ENCODE results near the gene PEX14.
A peak's percentile ranks its signal among the peaks of the same experiment; 100 is the strongest.

PEX14 gene

DNA sequence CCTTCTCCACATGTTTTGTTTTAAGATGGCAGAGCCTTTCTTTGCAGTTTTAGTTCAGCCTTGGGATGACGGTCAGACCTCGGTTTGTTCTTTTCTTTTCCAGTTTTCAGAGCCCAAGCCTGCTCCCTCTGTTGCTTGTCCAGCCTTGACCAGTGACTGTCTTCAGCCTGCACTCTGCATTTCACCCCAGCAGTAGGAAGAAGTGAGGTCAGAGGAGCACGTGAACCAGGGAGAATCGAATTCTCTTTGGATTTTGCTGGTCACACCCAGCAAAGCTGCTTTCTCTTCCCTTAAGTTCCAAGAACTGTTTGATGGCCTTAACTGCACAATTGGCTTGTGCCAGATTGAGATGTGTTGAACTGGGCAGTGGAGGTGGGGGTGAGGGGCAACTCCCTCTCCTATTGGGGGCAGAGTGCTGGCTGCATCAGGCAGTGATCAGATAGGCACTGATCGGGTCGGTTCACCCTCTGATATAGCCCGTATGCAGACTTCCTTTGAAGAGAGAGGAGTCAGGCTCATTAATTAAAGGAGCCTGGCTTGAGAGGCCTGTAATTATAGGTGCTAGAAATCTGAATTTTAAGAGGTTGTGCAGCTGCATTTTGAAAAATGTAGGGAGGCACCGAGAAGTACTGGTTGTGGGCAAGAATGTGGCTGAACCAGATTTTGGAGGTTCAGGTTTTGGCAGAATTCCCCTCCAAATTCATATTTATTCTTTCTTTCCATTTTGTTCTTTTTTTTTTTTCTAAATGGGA is 42.4 kb downstream of the PEX14 start:
- DNase-seq (ENCODE audit: low read depth, low spot score) = no peak

DNA sequence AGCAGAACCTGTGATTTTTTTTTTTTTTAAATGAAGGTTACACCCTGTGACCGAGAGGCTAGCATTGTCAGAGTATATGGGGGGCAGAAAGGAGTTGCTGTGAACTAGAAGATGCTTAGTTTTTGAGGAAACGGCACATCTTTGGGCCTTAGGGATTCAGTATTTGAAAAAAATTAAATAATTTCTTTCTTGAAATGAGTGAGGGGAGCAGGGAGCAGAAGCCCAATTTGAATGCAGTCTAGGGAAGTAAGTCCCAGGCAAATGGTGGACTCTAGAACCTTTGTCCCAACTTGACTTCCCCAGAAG is 42.9 kb downstream of the PEX14 start:
- no peak for DNase-seq (ENCODE audit: low read depth, low spot score)

DNA sequence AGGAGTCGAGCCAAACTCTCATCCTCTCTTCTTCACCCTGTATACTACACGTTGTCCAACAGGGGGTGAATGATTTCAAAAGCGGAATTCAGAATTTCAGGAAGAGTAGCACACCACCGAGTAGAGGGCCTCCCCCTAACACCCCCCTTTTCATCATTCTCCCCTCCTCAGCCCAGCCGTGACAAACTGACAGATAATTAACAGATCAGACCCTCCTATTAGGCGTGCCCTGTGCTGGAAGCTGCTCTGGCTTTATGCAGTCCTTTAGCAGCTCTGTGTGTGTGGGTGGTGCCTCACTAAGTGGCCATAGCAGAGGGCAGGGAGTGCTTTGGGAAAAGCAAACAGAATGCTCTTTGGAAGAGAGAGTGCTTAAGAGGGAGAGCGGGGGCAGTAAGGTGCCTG is 44.3 kb downstream of the PEX14 start:
- DNase-seq (ENCODE audit: low read depth, low spot score) = no peak

DNA sequence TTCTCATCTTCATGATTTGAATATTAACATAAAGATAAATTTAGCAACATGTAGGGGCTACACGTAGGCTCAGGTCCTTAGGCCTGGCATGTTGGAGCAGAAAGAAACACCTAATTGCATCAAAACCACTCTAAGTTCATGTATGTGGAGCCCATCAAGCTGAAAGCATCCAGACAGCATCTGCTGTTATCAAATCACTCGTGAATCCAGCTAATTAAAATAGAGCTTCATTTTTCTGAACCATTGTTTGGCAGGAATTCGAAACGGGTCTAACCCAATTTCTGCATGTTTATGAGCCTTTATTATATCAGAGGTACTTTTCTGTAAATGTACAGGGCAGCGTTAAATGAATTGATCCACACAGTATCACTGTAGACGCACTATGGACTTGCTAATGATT is 45.7 kb downstream of the PEX14 start:
- no peak for DNase-seq (ENCODE audit: low read depth, low spot score)

DNA sequence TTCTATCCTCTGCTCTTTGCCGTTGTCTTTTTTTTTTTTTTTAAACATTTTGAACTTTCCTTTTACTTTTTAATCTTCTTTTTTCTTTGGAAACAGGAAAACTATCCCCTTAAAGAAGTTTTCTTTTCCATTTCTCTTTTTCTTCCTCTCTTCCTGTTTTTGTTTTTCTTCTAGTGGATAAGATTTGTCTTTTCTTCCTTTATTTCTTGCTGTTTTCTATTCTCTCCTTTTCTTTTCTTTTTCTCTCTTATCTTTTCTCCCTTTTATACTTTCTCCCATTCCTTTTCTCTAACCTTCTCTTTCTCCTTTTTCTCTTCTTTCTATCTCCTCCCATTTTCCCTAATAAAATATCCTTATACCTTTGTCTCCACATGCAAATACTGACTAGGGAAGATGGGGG is 46.2 kb downstream of the PEX14 start:
- no peak for DNase-seq (ENCODE audit: low read depth, low spot score)

DNA sequence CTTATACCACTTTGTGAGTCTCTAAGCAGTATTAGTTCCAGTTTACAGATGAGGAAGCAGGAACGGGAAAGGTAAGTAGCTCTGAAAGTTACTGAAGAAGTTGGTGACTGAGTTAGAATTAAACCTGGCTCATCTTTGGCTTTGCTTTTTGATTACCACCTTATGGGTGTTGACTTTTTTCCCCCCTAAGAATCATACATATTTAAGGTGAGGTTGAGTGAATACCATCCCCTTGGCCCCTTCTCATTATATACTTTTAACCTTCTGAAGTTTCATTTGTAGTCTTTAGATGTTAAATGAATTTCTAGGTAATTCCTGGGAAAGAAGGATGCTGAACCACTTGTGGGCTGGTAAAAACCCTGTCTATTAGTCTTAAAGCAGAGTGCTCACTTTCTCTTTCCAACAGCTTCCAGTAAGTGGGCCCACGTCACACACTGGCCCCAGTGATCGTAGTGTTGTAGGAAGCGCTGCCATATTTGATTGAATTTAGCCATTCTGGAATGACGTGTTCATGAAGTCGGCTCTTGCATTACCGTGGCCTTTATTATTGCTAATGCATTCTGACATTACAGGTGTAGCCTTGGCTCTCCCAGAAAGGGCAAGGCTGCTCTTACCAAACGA is 46.9 kb downstream of the PEX14 start:
- DNase-seq (ENCODE audit: low read depth, low spot score) = no peak

DNA sequence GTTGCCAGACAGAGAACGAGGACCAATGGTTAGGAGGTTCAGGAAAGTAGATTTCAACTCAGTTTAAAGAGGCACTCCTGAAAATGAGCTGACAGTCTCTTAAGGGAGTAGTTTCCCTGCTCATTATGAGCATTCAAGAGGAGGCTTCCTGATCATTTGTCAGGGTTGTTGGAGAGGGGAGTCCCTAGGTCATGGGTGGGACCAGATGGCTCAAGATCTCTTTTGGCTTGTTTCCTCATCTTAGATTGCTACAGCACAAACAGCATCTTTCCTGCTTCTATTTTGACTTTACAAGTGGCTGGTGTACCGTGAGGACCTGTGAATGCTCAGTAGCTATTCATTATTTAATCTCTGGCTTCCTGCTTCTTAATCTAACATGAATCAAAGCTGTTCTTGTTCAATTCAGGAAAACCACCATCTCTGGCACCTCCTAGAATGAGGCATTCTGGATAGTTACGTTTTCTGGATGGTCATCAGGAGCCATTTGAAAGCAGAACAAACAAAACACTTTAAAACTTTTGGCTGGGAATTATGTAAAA is 47.6 kb downstream of the PEX14 start:
- DNase-seq (ENCODE audit: low read depth, low spot score) = no peak

DNA sequence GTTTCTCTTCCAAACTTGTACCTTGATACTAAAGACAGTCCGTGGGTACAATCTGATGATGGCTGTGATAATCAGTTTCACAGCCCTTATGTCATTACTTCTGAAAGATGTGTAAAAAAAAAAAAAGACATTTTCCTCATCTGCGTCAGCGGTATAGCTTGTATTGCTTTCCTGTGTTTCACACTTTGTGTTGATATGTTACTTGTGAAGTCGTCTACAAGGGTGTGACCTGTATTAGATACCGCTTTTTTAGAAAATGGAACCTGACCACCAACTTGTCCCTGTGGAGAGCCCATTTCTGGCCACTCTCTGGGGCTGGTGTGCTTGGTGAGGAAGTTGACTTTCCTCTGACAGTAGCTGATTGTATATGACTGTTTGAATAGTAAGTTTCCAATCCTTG is 50.5 kb downstream of the PEX14 start:
- no peak for DNase-seq (ENCODE audit: low read depth, low spot score)

DNA sequence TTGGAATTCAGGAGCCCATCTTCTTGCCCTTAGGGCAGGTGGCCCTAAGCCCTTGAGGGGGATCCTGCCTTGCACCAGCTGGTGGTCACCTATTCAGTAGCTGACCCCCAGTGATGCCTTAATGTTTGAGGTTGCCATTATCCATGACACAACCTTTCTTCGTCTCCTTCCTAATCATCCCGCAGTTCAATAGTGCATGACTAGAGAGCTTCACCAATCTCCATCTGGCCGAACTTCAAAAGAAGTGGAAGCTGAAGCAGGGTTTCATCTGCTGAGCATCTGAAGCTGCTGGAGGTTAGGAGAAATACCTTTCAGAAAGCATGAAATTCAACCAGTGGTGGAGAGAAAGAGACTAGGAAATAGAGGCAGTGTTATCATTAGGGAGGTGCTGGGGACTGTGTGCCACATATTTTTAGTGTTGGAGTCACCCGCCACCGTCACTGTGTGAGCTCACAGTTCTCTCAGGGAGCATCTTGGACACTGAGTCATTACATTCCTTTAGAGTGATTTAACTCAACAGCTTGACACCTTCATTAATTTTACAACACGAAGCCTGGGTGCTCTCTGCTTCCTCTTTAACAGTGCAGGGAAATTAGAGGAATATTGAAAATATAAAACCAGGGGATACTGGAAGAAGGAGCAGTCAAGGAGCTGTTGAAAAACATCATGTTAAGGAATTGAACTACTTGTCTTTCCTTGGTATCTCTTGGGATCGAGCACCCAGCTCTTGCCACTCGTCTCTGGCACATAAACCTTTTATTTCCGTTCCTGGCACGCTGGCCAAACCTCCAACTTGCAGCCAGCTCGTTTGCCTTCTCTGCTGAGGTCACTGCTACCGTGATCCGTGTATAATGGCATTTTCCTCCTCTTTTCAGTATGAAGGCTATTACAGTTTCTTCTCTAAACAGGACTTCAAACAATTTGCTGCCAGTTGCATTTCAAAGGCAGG is 53.6 kb downstream of the PEX14 start:
- no peak for DNase-seq (ENCODE audit: low read depth, low spot score)

DNA sequence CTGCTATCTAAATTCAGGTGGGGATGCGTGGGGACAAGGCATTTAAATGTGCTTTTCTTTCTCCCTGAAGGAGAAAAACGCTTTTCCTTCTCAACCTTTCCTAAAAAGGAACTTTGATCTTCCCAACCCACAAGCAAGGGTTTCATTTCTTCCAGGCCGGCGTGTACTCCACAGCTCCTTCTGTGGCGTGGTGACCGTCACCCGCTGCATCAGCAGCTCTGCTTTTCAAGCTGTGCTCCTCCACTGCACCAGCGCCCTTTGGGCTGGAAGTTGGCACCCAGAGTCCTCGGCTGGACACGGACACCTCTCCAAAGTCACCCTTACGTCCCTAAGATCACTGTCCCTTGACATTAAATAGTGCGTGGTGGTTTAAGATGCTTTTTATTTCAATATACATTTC is 54.3 kb downstream of the PEX14 start:
- no peak for DNase-seq (ENCODE audit: low read depth, low spot score)

DNA sequence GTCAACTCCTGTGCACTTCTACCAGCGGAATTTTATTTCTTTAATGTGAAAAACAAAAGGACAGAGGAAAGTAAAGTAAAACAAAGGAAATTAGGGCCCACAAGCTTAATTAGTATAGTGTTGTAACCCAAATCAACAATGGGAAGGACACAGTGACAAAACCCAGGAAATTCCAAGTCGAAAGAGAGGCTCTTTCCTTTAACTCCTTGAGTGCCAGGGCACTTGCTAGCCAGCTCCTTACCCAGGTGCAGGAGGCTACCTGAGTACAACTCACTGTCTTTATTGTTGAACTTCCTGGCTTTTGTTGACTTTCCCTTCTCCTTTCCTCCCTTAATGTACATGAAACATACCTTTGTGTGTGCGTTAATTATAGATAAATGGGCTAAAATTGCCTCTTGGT is 55.0 kb downstream of the PEX14 start:
- DNase-seq (ENCODE audit: low read depth, low spot score) = peak; percentile 78

DNA sequence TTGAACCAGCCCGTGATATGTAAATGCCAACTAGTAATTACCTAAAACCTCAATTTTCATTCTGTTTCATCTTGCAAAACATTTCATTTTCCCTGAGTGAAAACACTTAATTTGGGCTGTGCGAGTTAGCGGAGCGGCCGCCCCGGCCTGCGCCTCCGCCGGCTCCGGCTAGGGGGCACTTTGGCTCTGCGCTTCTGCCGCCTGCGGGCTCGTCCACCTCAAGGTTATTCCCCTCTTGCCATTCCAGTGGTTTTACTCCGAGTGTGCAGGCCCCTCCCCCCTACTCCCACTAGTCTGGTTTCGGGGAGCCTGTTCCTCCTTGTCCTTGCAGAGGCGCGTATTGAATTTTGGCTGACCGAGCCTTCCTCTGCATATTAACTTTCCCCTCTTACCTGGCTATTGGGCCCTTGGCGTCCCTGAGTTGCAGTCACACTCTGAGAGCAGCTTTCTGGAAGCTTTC is 55.6 kb downstream of the PEX14 start:
- peak; percentile 59 for DNase-seq (ENCODE audit: low read depth, low spot score)

DNA sequence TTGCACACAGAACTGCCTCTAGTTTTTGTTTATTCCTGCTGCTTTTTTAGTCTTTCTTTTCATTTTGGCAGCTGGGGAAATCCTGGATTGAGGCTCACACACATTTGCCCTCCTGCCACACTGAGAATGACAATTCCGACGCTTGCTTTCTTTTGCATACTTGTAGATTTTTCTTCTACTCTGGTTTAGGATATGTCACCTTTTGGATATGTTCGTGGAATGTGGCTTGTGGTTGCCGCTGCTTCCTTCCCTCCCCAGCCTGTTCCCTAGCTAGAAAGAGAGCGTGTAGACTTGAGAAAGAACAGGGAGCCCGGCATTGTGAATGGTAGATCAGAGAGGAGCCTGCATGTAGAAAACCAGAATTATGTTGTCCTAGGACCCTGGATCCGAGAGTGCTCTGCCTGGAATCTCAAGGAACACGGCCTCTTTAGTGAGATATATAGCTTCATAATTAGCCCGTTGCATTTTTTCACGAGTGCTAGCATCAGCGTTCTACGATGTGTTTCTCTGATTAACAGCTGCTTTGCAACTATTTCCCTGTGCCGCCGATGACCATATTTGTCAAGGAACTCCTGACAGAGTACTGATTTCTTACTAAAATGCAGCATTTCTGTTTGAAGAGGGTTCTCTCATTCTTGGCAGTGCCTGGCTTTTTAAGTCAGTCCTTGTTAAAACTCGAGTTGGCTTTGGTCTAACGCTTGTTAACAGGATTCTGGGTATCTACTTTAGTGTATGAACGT is 56.2 kb downstream of the PEX14 start:
- DNase-seq (ENCODE audit: low read depth, low spot score) = no peak

DNA sequence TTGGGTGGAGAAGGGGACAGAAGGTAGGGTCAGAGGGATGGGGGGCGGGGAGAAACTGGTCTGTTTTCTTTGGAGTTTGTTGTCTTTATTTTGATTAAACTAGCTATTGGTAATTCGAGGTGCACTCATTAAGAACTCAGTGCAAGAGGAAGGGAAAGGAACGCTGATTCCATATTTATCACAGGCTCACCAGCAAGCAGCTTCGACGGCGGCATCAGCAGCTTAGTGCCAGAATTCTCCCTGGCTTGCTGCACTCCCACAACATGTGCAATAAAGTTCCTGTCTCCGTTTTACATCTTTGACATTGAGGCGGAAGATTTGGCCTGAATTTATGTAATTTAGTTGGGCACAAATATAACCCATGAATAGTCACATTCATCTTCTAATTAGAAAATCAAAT is 57.6 kb downstream of the PEX14 start:
- DNase-seq (ENCODE audit: low read depth, low spot score) = no peak

DNA sequence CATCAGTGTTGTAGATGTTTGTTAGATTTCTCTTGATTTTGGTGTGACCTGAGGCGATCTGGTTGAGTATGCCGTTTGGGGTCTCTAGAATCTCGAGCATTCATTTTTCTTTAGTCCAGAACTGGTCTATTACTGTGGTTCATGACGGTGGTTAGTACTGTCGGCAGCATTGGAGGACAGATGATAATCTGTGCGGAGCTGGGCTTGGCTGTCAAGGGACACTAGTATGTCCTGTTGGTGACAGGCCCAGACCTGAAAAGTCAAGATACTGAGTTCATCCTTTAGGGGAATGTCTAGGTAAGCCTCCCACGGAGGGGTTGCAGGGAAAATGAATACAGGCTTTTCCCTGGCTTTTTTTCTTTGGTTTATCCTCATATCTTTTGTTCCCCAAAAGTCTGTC is 59.8 kb downstream of the PEX14 start:
- DNase-seq (ENCODE audit: low read depth, low spot score) = no peak

DNA sequence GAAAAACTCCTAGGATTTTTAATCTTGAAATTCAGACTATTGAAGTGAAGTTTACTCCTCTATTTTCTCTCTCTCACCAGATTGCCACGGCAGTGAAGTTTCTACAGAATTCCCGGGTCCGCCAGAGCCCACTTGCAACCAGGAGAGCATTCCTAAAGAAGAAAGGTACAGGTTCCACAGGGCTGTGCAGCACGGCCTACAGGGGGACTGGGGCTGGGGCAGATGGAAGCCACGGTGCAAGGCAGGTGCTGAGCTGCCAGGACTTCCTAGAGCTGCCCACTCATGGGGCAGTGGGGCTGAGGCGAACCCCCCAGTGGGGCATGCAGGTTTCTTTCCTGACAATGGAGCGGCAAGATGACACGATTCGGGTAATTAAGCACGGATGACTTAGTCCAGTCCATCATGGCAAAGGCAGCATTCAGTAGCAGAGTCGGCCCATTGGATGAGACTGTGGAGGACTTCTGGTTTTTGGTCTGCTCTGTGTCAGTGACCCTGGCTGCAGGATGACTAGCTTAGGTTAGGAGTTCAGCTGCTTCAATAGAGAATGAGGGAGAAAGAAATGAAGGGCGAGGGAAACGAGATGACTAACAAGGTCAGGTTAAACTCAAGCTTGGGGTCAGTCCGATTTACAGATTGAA is 61.5 kb downstream of the PEX14 start:
- no peak for DNase-seq (ENCODE audit: low read depth, low spot score)

DNA sequence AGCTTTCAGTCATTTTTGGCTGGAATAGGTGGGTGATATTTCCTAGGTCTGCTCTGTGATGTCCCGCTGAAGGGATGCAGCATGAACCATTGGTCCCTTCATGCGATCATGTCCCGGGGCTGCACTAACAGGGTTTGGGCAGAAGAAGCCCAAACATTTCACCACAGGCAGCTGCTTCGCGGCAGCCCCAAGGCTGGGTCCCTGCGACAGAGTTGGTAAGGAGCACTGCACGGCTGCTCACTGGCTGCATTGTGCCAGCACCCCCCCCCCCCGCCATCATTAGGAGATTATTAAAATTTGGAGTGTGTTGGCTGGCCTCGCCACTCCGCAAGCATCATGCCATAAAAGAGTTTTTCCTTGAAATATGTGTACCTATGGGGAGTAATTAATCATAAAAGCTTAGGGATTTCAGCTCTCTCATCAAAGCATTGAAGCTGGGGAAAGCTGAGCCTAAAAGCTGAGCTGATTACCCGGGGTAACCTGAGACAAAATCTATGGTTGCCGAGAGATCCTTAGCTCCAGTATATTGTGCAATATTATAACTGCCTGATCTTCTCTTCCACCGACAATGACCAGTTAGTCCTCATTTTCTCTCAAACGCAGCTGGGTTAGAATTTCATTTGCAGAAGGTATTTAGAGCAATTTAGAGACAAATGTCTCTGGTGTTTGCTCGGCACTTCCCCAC is 62.5 kb downstream of the PEX14 start:
- no peak for DNase-seq (ENCODE audit: low read depth, low spot score)

DNA sequence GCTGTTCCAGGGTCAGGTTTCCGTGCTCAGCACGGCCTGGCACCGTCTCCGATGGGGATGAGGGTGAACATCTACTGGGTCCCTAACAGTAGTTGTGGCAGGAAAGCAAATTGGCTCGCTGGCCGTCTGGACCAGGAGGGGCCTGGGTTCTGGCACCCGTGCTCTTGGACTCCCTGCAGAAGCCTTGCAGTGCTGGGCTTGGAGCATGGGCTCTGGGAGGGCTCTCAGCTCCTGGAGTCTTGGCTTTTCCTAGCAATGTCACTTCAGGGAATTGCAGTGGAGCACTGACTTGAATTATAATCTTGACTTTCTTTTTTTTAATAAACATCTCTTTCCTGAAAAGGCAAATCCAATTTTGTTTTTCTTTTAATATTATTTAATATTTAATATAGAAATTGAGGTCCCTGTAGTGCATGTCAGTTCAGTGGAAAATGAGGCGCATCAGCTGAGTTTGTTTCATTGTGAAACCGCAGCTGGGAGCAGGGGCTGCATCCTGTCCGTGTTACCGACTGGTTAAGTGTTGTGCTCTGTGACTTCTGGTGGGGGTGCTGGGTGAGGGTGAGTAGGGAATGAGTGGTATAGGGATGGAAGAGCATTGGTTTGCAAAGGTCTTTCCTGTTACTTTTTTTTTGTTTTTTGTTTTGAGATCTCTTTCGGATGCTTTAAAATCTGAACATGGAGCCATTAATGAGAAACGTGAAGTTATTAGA is 64.1 kb downstream of the PEX14 start:
- no peak for DNase-seq (ENCODE audit: low read depth, low spot score)

DNA sequence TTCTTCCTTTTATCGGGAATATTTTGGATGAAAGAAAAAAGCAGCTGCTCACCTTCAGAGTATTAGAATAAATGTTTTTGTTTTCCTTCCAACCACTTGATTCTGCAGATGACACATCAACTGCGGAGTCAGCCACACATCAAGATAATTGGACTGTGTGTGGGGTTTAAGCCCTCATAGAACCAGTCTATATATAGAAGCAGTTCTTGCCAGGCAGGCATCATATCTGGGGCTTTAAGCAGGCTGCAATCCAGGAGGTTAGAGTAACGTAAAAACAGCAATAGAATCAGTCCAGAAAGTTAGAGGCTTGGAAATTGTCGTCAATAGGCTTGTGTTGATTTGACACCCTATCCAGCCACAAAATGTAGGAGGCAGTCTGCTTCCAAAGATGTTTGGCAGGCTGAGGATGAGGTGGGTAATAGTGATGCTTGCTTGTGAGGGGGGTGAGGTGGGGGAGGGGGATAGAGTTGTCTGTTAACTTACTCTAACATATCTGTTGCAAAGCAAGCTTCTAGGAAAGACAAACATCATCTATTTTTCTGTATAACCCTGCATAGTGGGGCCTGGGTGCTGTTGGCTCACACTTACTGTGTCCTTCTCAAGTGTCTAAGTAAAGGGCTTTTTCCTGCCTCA is 64.8 kb downstream of the PEX14 start:
- no peak for DNase-seq (ENCODE audit: low read depth, low spot score)
